HG03064 (cell line): Measurements from ENCODE around the gene CPLANE2.

ENCODE experiments used
- ATAC-seq: cut with Tn5 transposase; IDR thresholded peaks from one replicate; pipeline ENCODE4 v1.9.1; 2021; ENCODE audit warnings: low read depth; ENCODE audit not compliant: unreplicated experiment

Gene CPLANE2

DNA sequence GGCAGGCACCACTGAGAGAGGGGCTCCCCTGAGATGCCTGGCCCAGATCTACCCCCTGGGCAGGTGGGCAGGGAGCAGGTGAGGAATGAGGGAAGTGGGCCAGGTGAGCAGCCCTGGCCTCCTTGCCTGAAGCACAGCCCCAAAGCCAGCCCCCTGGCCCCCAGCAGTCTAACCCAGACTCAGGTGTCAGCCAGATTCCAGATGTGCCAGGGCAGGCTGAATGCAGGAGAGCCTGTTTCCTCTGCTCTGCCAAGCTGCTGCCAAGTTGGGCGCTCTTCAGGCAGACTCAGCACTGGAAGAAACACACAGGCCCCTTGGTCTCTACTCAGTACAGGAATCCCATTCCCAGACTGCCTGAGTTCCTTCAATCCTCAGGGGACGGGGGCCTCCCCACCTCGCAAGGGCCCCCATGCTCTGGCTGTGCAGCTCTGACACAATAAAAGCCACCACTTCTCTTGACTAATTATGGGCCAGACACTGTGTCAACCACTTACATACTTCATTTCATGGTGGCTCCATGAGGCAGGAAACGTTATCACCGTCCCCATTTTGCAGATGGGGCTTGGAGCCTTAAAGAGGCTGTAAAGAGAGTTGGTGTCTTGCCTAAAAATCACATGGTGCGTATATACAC, 45.0 kb downstream of the CPLANE2 start:
- no peak for ATAC-seq

DNA sequence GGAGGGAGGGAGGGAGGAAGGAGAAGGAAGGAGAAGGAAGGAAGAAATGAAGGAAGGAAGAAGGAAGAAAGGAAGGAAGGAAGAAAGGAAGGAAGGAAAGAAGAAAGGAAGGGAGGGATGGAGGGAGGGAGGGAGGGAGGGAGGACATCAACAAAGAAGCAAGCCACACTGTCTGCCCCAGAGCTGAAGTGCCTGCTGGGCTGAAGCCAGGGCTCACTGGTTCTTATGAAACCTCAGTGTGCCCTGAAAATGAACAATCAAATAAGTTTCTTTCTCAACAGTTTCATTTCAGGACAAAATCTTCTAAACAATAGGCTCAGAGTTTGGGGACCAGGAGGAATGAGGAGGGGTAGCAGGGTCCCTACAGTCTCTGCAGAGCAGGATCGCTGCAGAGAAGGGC, 45.7 kb downstream of the CPLANE2 start:
- no peak for ATAC-seq

DNA sequence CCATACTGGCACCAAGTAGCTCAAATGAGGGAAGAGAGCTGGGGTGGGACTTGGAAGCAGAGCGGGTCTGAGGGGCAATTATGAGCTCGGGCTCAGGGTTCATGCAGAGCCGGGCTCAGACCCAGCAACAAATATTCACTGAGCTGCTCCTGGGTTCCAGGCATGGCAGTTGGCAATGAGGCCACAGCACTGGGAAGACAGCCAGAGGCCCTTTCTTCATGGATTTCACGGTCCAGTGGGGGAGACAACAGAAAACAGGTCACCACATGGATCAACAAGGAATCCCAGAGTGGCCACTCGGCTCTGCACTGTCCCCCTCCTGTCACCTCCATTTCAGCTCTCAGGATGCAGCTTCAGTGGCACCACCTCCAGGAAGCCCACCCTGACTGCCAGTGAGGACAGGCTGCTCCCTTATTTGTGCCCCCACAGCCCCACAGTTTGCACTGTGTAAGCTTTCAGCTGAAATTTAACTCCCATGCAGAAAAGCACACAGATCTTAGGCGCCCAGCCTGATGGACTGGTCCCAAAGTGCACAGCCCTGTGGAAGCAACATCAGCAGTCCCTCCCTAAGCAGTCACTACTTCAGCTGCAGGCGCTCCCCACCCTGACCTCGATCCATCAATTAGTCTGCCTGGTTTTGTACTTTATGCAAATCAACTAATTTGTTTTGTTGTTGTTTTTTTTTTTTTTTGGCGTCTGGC, 46.9 kb downstream of the CPLANE2 start:
- no peak for ATAC-seq

DNA sequence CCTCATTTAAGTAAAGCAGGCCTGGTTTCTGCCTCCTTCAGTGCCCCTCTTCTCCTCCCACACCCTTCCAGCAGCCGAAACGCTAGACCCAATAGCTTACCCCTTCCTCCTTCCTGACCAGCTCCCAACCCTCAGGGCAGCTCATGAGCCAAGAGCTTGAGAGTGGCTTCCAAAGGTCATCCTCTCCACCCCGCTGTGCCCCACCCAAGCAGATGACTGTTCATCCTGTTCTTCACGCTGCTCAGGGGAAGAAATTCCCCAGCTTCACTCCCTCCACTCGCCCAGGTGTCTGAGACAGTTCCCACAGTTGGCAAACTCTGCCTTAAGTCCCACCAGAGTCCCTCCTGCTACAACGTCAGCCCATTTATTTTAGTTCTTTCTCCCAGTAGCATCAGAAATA, 48.0 kb downstream of the CPLANE2 start:
- no peak for ATAC-seq

DNA sequence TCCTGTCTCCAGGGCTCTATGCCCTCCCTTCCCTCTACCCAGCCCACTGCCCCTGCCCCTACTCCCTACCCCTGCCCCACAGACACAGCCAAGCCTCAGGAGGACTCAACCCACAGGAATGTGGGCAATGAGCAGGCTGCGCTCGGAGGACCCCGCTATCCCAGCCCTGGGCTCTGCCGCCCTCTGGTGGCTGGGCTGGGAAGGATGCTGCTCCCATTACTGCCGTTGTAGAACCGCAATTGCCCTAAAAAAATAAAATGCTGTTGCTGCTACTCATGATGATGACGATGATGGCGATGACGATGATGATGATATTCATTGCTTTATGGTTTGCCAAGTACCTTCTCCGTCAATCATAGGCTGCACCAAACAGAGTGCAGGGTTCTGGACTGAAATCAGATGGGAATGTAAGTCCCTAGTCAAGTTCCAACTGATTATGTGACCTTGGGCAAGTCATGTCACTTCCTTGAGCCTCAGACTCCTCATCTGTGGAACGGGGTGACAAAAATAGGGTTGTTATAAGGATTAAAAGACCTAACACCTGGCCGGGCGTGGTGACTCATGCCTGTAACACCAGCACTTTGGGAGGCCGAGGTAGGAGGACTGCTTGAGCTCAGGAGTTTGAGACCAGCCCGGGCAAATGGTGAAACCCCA, 49.1 kb downstream of the CPLANE2 start:
- no peak for ATAC-seq

DNA sequence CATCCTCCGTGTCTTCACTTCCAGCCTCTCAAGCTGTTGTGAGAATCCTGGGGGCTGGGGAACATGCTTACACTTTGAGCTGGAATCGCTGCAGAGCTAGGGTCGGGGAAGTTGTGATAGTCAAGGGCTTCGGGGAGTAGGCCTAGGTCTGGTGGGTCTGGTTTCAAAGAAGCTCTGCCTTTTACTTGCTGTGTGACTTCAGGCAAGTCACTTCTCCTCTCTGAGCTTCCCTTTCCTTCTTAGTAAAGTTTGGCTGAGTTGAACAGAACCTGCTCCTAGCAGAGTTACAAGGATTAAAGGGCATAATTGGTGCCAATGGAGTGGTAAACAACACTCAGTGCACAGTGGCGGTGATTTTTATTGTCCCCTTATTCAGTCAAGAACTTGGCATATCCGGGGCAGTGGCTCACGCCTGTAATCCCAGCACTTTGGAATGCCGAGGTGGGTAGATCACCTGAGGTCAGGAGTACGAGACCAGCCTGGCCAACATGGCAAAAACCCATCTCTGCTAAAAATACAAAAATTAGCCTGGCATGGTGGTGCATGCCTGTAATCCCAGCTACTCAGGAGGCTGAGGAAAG, 50.2 kb downstream of the CPLANE2 start:
- no peak for ATAC-seq

DNA sequence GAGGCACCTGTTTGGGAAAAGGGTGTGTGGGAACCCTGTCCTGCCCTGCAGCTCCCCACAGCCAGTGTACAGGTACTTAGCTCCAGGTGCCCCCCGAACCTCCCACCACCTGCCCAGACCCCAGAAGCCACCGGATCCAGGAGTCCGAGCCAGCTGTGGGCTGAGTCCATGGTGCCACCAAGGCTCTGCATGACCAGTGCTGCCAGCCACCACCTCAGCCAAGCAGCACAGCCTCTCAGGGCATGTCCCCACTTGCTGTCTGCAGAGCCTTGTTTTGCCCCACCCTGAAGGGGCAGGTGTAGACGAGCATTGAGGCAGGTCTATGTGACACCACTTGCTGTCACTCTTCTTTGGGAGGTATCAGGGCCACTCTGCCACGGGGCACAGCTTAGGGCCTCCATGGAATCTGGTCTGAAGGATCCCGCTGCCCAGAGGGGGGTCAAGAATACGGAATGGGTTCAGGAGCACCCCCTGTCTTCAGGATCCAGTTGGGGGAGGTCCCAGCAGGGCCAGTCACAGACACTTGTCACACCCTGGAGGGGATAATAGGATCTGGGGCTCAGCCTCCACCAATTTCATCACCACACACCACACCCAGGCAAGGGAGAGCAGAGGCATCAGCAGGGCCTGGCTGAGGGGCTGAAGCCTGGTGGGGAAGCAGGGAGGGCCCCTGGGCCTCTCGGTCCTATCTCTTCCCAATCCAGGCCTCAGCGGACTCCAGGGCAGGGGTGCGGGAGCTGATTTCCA, 52.3 kb downstream of the CPLANE2 start:
- no peak for ATAC-seq

DNA sequence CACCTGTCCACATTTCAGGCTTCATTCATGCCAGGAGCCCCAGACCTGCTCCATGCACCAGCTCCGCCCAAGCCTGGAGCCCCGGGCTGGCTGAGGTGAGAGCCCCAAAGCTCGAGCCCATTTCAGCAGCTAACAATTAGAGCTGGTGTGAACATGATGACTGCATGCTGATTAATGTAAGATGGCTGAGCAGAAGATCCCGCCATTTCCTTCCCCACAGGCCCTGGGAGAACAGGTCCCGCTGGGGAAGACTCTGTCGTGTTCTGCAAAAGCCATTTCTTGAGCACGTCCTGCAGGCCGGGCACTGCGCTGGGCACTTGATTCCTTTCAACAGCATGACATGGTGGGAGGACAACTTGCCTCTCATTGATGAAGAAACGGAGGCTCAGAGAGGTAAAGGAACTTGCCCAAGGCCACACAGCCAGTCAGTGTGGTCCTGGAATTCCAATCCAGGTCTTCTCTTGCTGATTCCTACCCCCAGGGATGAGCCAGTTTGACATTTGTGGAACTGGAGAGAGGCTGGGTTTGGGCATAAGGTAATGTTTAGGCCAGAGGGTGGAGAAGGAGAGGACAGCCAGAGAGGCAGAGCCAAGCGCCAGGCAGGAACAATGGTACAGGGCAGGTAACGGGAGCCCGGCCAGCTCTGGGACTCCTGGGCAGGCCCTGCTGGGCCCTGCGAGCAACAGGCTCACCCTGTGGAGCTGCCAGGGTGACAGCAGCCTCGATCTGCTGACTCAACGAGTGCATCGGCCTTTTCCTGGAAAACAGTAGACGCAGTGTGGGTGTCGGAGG, 53.0 kb downstream of the CPLANE2 start:
- no peak for ATAC-seq

DNA sequence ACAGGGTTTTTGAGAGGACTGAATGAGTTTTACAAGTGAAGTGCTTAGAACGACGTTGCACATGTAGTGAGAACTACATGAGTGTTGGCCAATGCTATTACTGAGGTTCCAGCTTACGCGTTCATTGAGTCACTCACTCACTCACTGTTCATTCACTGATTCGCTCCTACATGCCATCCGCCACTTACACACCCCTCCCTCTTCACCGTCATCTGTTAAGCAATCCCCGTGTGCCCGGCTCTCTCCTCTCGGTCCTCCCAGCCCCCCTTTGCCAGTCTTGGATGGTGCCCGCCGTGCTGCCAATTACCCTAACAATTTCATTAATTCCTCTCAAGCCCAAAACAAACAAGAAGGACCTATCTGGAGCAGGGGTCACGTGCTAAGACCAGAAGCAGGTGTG, 53.8 kb downstream of the CPLANE2 start:
- ATAC-seq, result no peak

DNA sequence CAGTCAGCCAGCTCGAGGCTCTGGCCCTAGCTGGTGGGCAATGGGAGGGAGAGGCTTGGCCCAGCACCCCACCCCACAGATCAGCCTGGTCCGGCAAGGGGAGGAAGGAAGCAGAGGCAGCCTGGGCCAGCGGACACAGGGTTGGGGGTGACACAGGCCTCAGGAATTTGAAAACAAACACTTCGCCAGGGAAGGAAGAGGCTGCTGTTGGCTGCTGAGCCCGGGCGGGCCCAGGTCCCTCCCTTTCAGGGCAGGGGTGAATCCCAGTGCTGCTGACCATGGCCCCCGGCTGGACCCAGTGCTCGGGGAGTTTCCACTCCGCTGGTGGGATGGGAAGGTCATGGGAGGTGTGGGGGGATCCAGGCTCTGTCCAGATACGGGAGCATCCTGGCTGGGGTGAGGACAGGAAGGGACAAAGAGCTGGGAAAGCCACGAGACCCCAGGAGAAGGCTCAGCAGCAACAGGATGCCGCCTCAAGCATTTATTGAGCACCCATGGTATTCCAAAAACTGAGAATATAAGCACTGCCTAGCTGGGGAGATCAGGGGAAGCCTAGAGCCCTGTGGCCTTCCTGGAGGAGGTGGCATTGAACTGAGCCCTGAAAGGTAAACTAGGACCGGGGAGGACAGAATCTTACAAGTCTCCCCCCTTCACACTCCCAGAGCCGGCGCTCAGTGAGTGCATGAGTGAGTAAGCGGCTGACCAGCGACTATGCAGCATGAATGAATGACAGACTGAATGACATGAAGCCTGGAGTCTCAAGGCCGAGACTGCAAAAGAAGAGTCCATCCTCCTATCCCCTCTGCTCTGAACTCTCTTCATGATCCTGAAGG, 54.9 kb downstream of the CPLANE2 start:
- ATAC-seq, result no peak
